HT1080 (cell line): ENCODE measurements around the gene SH3BP5. TPM values are rescaled to one million over a fixed set of nuclear protein-coding genes. Genes with fewer than 3 reads are reported as not detected.

Experiments used
- DNase-seq: peaks from one replicate; pipeline ENCODE4 v3.0.0-alpha.2; 2015; ENCODE audit warnings: low read depth
- total RNA-seq: library from RNA; depleted of rRNA; stranded (reverse); fragments of >200 nt; shearing (Covaris generic); gene quantifications from 2 replicates; pipeline ENCODE4 v1.2.3, GENCODE V29; 2014

The SH3BP5 gene
- total RNA-seq, 1 experiment from 2014 or later: 28.8 TPM

GRCh38 chr3:15277861-15278500, 54.4 kb downstream of the SH3BP5 start:
- DNase-seq: no peak

- DNase-seq: peak; percentile 75
Measured at GRCh38 chr3:15276028-15276724, 56.2 kb downstream of the SH3BP5 start.

- DNase-seq: no peak
Measured at GRCh38 chr3:15273227-15273626, 59.2 kb downstream of the SH3BP5 start.

- DNase-seq: no peak
Measured at GRCh38 chr3:15272426-15273196, 59.8 kb downstream of the SH3BP5 start.

- no peak for DNase-seq
Measured at GRCh38 chr3:15271785-15272381, 60.5 kb downstream of the SH3BP5 start.

DNA sequence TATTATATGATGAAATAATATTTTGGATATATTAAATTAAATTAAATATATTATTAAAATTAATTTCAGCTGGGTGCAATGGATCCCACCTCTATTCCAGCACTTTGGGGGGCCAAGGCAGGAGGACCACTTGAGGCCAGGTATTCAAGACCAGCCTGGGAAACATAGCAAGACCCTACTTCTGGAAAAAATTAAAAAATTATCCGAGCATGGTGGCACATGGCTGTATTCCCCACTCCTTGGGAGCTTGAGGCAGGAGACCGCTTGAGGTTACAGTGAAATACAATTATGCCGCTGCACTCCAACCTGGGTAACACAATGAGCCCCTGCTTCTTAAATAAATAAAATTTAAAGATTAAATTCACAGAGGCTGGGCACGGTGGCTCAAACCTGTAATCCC, 61.4 kb downstream of the SH3BP5 start:
- no peak for DNase-seq

GRCh38 chr3:15269091-15269989, 63.0 kb downstream of the SH3BP5 start:
- peak; percentile 99 for DNase-seq

- peak; percentile 72 for DNase-seq
Measured at GRCh38 chr3:15268033-15268631, 64.3 kb downstream of the SH3BP5 start.

DNA sequence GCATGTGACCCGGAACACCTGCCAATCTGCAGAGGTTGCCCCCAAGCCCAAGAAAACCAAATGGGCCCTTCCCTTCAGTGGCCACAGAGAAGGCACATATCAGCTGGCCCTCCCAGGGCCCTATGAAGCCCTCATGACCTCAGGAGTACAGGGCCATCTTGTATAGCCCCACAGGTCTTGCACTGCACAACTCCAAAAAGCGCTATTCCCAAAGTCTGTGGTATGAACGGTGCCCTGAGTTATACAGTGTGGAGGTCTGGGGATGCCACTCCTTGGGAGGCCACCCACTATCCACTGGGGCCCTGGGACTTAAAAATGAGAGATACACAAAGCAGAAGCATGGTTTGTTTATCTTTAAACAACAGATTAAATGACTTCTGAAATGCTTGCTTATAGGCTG, 64.9 kb downstream of the SH3BP5 start:
- DNase-seq: no peak

DNA sequence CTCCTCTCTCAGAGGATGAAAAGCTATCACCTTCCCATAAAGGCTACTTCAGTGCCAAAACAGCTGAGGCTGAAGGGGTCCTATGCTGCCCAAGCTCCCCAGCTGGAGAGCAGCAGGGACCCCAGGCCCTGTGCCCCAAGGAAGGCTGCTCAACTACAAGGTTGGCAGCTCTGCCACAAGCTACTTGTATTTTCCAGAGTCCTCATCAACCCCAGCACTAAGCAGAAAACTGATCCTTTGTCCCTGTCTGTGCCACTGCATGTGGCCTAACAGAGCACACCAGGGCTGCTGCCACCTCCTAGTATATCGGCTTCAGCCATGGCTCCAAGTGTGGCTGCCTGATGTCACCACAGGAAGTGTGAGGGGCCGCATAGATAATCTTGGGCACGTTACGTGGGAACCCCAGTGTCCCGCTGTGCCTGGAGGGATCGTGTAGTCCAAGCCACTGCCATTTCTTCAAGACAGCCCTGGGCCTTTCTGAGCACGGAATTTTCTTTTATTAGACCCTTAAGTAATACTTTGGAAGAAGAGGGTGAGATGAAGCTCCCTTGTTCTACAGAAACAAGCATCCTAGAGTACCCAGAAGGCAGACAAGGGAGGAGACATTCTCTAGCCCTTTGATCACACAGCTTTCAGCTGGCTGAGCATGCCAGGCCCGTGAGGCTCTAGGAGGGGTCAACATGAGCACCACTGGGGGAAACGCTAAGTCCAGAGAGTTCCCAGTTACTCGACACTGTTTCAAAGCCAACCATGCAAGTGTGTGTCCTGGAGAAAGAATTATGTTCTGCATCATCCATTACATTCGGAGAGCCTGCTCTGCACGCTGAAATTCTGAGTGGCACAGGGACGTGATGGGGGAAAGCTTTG, 65.6 kb downstream of the SH3BP5 start:
- no peak for DNase-seq

DNA sequence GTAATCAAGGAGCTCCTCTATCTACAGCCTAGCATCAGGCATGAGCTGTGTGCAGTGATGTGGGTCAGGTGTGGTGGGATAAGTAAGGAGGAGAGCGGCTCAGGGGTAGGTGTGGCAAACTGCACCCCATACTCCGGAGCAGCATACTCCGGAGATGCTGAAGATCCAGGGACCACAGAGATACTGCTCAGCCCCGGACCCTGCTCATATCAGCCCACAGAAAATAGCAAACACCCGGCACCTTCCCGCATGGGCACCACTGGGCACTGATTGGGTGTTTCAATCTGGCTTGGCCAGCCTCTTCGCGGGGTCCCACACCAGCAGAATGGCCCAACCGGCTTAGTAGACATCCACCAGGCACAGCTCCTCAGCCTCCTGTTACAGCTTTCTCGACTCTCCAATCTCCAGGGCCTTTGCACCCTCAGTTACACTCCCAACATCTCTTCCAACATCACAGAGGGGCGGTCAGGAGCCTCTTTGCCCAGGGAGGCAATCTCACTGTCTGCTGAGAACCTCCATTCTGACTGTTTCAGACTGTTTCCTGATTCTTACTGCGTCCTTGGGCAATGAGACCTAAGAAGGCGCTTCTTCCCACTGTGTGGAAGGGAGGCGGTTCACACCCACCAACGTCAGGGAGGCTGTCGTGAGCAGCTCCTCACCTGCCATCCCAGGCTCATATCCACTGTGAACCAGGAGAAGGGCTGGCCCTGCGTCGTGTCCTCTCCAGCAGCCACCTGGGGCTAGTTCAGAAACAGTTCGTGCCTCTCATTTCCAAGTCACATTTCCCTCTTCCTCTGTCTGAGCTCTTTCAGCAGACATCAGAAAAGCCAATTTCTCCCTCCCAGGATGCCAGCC, 66.5 kb downstream of the SH3BP5 start:
- no peak for DNase-seq

GRCh38 chr3:15264486-15264885, 67.9 kb downstream of the SH3BP5 start:
- DNase-seq: no peak

GRCh38 chr3:15263926-15264325, 68.5 kb downstream of the SH3BP5 start:
- DNase-seq: no peak

- DNase-seq: no peak
Measured at GRCh38 chr3:15263120-15263519, 69.3 kb downstream of the SH3BP5 start.

- no peak for DNase-seq
Measured at GRCh38 chr3:15262021-15262420, 70.4 kb downstream of the SH3BP5 start.

GRCh38 chr3:15261274-15261673, 71.1 kb downstream of the SH3BP5 start:
- no peak for DNase-seq

DNA sequence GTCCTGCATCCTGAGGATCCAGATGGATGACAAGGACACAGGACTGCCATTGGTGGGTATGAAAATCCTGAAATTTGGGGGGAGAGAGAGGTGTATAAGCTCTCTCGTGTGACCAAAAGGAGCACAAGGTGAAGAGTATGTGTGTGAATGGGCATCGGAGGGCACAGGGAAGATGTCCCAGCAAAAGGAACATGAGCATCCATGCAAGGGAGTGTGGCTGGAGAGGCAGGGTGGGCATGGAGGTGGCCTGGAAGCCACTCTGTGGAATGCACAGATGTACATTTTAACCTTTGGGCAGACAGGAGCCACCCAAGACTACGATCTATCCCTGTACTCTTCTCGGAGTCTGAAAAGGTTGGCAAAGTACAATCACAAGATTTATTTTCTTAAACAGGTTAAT, 71.9 kb downstream of the SH3BP5 start:
- no peak for DNase-seq

GRCh38 chr3:15258720-15259119, 73.7 kb downstream of the SH3BP5 start:
- DNase-seq: no peak
